GM12878 (cell line): ENCODE results near the gene WDR64. TPM values are rescaled to one million over a fixed set of nuclear protein-coding genes. Genes with fewer than 3 reads are reported as not detected.

Experiments
- ATAC-seq: fragments of 200-7000 bp; cut with Tn5 transposase; 3 replicates; pipeline ENCODE4 v1.9.1; 2020; ENCODE audit warnings: mild to moderate bottlenecking, moderate library complexity
- BruUV-seq: library from RNA; stranded (reverse); fragments of 400-500 nt; replicated peaks from 2 replicates; lab custom pipeline; 2021; lab: Mats Ljungman, UMichigan
- CTCF ChIA-PET: fragments of 300-600 bp; sonication (Branson Sonifier 250); formaldehyde crosslinking; extraction: SDS; loops from one replicate; lab custom pipeline; 2021; ENCODE audit warnings: inconsistent platforms; lab: Yijun Ruan, JAX
- POLR2A ChIA-PET: fragments of 350-600 bp; formaldehyde crosslinking; extraction: SDS; loops from one replicate; lab custom pipeline; 2021; ENCODE audit warnings: inconsistent platforms; lab: Charles Lee
- RAD21 ChIA-PET: fragments of 300-600 bp; sonication (Branson Sonifier 250); formaldehyde crosslinking; loops from one replicate; lab custom pipeline; 2023; ENCODE audit warnings: antibody characterized with exemption; ENCODE audit not compliant: unreplicated experiment; lab: Charles Lee
- SMC1A ChIA-PET: fragments of 300-600 bp; sonication (Branson Sonifier 250); formaldehyde crosslinking; loops from one replicate; lab custom pipeline; 2023; ENCODE audit not compliant: unreplicated experiment, uncharacterized antibody; lab: Charles Lee
- DNase-seq: peaks from one replicate; pipeline ENCODE4 v3.0.0-alpha.2; 2011; ENCODE audit warnings: low read depth, low spot score
- FAIRE-seq: peaks from 3 replicates; lab custom pipeline; 2011; peaks lifted over from hg19 to GRCh38; lab: Jason Lieb, UNC
- H2AFZ ChIP-seq: 2 replicates; pipeline ENCODE4 v1.6.0; 2011; ENCODE audit warnings: low read depth, low read length, control low read depth; ENCODE audit not compliant: control insufficient read depth
- H3K27ac ChIP-seq: 2 replicates; pipeline ENCODE4 v1.5.1; 2011; ENCODE audit warnings: control low read depth; ENCODE audit not compliant: control insufficient read depth, insufficient read depth
- H3K27me3 ChIP-seq, 2 experiments: replicated peaks in 1 of 2; 2 replicates each; pipeline versions ENCODE4 v1.6.0 to v1.6.1; 2011; ENCODE audit warnings: low read length in 1 of 2; ENCODE audit not compliant: control insufficient read depth in 2 of 2, insufficient read depth in 2 of 2
- H3K36me3 ChIP-seq, 2 experiments: 2 replicates each; pipeline ENCODE4 v1.5.1; 2011; ENCODE audit warnings: low read length in 1 of 2; ENCODE audit not compliant: control insufficient read depth in 2 of 2, insufficient read depth in 2 of 2
- H3K4me1 ChIP-seq: 2 replicates; pipeline ENCODE4 v1.6.1; 2011; ENCODE audit warnings: mild to moderate bottlenecking, low read length, moderate library complexity, mixed read lengths; ENCODE audit not compliant: control insufficient read depth, insufficient read depth
- H3K4me2 ChIP-seq: 2 replicates; pipeline ENCODE4 v1.6.0; 2011; ENCODE audit warnings: control low read depth; ENCODE audit not compliant: control insufficient read depth, insufficient read depth
- H3K4me3 ChIP-seq: fragments of 200-600 bp; sonication (generic); 2 replicates; pipeline ENCODE4 v1.5.1; 2016
- H3K79me2 ChIP-seq: 2 replicates; pipeline ENCODE4 v1.6.0; 2011; ENCODE audit warnings: low read length; ENCODE audit not compliant: control insufficient read depth, insufficient read depth
- H3K9ac ChIP-seq: 2 replicates; pipeline ENCODE4 v1.8.0; 2011; ENCODE audit warnings: low read length, control low read depth, mixed read lengths; ENCODE audit not compliant: control insufficient read depth, insufficient read depth
- H3K9me3 ChIP-seq: replicated peaks from 3 replicates; pipeline ENCODE4 v1.5.1; 2011; ENCODE audit warnings: mild to moderate bottlenecking, low read length; ENCODE audit not compliant: control insufficient read depth, insufficient read depth
- H4K20me1 ChIP-seq: 2 replicates; pipeline ENCODE4 v1.6.0; 2011; ENCODE audit not compliant: control insufficient read depth, insufficient read depth
- BACH1 ChIP-seq: fragments of 450-650 bp; IDR thresholded peaks from 2 replicates; pipeline ENCODE4 v1.6.1; 2017; ENCODE audit warnings: mild to moderate bottlenecking, borderline replicate concordance
- CBX5 ChIP-seq: sonication (generic); IDR thresholded peaks from 2 replicates; pipeline ENCODE4 v1.6.1; 2016; ENCODE audit warnings: low read depth, moderate library complexity, mild to moderate bottlenecking, inconsistent platforms
- CHD1 ChIP-seq: IDR thresholded peaks from 2 replicates; pipeline ENCODE4 v1.6.1; 2012; ENCODE audit warnings: low read depth, low read length, improper control_type of control experiment
- GATAD2B ChIP-seq: fragments of 450-650 bp; conservative IDR thresholded peaks from 2 replicates; pipeline ENCODE4 v1.6.1; 2017; ENCODE audit warnings: low read depth, mild to moderate bottlenecking, moderate library complexity
- LARP7 ChIP-seq: fragments of 450-650 bp; IDR thresholded peaks from 2 replicates; pipeline ENCODE4 v1.6.1; 2017; ENCODE audit warnings: mild to moderate bottlenecking
- MEF2B ChIP-seq: fragments of 450-650 bp; IDR thresholded peaks from 2 replicates; pipeline ENCODE4 v1.6.1; 2018; ENCODE audit warnings: mild to moderate bottlenecking, moderate library complexity; ENCODE audit not compliant: partially characterized antibody, poor library complexity, severe bottlenecking
- RCOR1 ChIP-seq: conservative IDR thresholded peaks from 2 replicates; pipeline ENCODE4 v1.6.1; 2012; ENCODE audit warnings: low read depth, low read length, improper control_type of control experiment
- SMAD5 ChIP-seq: IDR thresholded peaks from 2 replicates; pipeline ENCODE4 v1.6.1; 2016; ENCODE audit warnings: antibody characterized with exemption, low read depth
- TCF7 ChIP-seq: IDR thresholded peaks from 2 replicates; pipeline ENCODE4 v1.6.1; 2014; ENCODE audit warnings: antibody characterized with exemption, borderline replicate concordance
- WGBS: methylation state at CpG from one replicate; pipeline ENCODE4 v1.1.6; 2016; ENCODE audit warnings: low lambda C conversion rate; ENCODE audit not compliant: insufficient replicate concordance, insufficient coverage; ENCODE audit errors: missing lambda C conversion rate; 5-methylcytosine and 5-hydroxymethylcytosine counted together
- in situ Hi-C: fragments of 300-500 bp; cut with MboI; formaldehyde crosslinking; loops from 9 replicates; pipeline ENCODE4 v1.14.3; 2018; ENCODE audit warnings: mixed read lengths
- intact Hi-C: fragments of 100-400 bp; cut with micrococcal nuclease; formaldehyde crosslinking; loops from one replicate; pipeline ENCODE4 v1.14.2; 2022; ENCODE audit not compliant: unreplicated experiment
- polyA plus RNA-seq, 11 experiments: library from polyadenylated mRNA; depleted of rRNA in 4 of 11; unstranded in 6 of 11; stranded (reverse) in 5 of 11; fragments of >200 nt; fragmentation: Nextera tagmentation in 4 of 11; fragmentation: Illumina TruSeq in 1 of 11; extraction: Ambion mirVana in 4 of 11; extraction: Trizol in 1 of 11; gene quantifications; 1 replicate in 1 of 11; 2 replicates in 10 of 11; pipeline versions ENCODE4 v1.2.1 to v1.2.3, GENCODE V29; 2011 to 2016; ENCODE audit warnings: inconsistent platforms in 2 of 11, missing spikeins in 2 of 11, low read depth in 1 of 11
- total RNA-seq, 4 experiments: library from RNA; depleted of rRNA in 3 of 4; stranded (reverse); fragments of >200 nt in 3 of 4; fragmentation: Illumina TruSeq in 1 of 4; extraction: Trizol in 1 of 4; gene quantifications; 2 replicates each; pipeline versions ENCODE4 v1.2.1 to v1.2.3, GENCODE V29; 2013 to 2021
- TF ChIP-seq, protein P1 (sequence below): fragments of 450-650 bp; IDR thresholded peaks from 2 replicates; pipeline ENCODE4 v1.6.1; 2014; ENCODE audit warnings: mild to moderate bottlenecking
- TF ChIP-seq, protein P2 (sequence below): IDR thresholded peaks from 2 replicates; pipeline ENCODE4 v1.6.1; 2011; ENCODE audit warnings: borderline replicate concordance, low read depth, mild to moderate bottlenecking, moderate library complexity, low read length; ENCODE audit not compliant: insufficient read depth, poor library complexity, severe bottlenecking
- TF ChIP-seq, protein P3 (sequence below): fragments of 450-650 bp; IDR thresholded peaks from 2 replicates; pipeline ENCODE4 v1.6.1; 2018; ENCODE audit warnings: borderline replicate concordance, mild to moderate bottlenecking; ENCODE audit not compliant: partially characterized antibody

The WDR64 gene
- total and polyA plus RNA-seq, 10 of the 15 experiments (the other 5 are each of a cell fraction or from before 2014, with no cell fraction given): 0.01 TPM; not detected in 9

DNA sequence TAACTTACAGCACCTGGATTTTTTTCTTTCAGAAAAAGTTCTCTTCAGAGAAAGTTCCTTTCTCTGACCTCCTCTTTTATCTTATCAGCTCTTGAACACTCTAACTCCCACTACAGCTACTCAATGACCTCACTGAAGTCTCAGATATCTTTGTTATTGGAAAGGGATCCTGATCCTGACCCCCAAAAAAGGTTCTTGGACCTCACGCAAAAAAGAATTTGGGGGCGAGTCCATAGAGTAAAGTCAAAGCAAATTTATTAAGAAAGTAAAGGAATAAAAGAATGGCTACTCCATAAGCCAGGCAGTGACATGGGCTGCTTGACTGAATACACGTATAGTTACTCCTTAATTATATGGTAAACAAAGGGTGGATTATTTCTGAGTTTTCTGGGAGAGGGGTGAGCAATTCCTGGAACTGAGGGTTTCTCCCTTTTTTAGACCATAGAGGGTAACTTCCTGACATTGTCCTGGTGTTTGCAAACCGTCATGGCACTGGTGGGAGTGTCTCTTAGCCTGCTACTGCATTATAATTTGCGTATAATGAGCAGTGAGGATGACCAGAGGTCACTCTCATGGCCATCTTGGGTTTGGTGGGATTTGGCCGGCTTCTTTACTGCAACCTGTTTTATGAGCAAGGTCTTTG, 44.2 kb downstream of the WDR64 start (continued):
- TF ChIP-seq, protein P1, sequence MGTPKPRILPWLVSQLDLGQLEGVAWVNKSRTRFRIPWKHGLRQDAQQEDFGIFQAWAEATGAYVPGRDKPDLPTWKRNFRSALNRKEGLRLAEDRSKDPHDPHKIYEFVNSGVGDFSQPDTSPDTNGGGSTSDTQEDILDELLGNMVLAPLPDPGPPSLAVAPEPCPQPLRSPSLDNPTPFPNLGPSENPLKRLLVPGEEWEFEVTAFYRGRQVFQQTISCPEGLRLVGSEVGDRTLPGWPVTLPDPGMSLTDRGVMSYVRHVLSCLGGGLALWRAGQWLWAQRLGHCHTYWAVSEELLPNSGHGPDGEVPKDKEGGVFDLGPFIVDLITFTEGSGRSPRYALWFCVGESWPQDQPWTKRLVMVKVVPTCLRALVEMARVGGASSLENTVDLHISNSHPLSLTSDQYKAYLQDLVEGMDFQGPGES: no peak

DNA sequence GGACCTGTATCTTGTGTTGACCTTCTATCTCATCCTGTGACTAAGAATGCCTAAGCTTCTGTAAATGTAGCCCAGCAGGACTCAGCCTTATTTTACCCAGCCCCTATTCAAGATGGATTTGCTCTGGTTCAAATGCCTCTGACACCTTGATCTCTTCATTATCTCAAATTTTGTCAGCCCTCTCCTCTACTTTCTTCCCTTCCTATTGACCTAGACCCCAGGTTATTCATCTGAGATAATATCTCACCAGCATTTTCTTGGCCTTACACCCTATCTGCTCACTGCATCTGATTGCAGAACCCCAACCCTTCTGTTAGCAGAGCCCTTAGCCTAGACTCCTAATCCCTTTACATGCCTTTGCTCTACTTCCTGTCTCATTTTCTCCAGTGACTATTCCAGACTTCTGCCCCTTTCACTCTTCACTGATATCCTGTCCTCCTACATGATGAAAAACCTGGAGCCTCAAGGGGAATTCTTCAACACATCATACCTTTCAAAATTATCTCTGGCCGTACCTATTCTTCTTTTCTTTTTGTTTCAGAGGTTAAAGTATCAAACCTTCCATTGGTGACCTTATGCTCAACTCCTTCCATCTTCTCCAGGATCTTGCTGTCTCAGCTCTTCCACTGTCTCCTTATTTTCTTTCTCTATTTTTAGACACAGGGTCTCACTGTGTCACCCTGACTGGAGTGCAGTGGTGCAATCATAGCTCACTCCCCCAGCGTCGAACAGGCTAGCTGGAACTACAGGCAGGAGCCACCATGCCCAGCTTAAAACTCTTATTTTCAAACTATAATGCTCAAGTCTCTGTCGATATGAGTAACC, 44.9 kb downstream of the WDR64 start:
- ChIA-PET POLR2A (no interaction called here), RAD21 (no interaction called here), CTCF (interaction anchor here (0.5 kb wide), 1 partner anchor 13 kb away, joined by 3 read pairs; no protein-coding TSS in a partner anchor), SMC1A (no interaction called here)
- no peak overlapping the region for H3K4me3 ChIP-seq
- no peak overlapping the region for H3K27ac ChIP-seq
- DNase-seq (no peak), FAIRE-seq (no peak), ATAC-seq (no peak)
- no peaks in the 10 kb centered on the region for H3K36me3 ChIP-seq
- no peak overlapping the region for H3K4me2 ChIP-seq
- H3K79me2 ChIP-seq: no peaks in the 10 kb centered on the region
- no peaks in the 10 kb centered on the region for H3K9me3 ChIP-seq
- BruUV-seq: no TSS peak
- in situ Hi-C loops (no loop called here), intact Hi-C loops (no loop called here)
- H3K27me3 ChIP-seq: no peaks in the 10 kb centered on the region
- no peaks in the 10 kb centered on the region for H3K4me1 ChIP-seq
- H2AFZ ChIP-seq: no peak overlapping the region
- H3K9ac ChIP-seq: no peak overlapping the region
- no peaks in the 10 kb centered on the region for H4K20me1 ChIP-seq
- WGBS: 46% methylated on average over 4 of the region's 4 CpGs
- TF ChIP-seq SMAD5: no peak
- TF ChIP-seq BACH1: no peak
- no peak for TF ChIP-seq CBX5
- TF ChIP-seq TCF7: no peak
- no peak for TF ChIP-seq GATAD2B
- no peak for TF ChIP-seq CHD1
- no peak for TF ChIP-seq MEF2B
- no peak for TF ChIP-seq RCOR1
- TF ChIP-seq, protein P2, sequence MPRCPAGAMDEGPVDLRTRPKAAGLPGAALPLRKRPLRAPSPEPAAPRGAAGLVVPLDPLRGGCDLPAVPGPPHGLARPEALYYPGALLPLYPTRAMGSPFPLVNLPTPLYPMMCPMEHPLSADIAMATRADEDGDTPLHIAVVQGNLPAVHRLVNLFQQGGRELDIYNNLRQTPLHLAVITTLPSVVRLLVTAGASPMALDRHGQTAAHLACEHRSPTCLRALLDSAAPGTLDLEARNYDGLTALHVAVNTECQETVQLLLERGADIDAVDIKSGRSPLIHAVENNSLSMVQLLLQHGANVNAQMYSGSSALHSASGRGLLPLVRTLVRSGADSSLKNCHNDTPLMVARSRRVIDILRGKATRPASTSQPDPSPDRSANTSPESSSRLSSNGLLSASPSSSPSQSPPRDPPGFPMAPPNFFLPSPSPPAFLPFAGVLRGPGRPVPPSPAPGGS: no peak
- TF ChIP-seq, protein P3, sequence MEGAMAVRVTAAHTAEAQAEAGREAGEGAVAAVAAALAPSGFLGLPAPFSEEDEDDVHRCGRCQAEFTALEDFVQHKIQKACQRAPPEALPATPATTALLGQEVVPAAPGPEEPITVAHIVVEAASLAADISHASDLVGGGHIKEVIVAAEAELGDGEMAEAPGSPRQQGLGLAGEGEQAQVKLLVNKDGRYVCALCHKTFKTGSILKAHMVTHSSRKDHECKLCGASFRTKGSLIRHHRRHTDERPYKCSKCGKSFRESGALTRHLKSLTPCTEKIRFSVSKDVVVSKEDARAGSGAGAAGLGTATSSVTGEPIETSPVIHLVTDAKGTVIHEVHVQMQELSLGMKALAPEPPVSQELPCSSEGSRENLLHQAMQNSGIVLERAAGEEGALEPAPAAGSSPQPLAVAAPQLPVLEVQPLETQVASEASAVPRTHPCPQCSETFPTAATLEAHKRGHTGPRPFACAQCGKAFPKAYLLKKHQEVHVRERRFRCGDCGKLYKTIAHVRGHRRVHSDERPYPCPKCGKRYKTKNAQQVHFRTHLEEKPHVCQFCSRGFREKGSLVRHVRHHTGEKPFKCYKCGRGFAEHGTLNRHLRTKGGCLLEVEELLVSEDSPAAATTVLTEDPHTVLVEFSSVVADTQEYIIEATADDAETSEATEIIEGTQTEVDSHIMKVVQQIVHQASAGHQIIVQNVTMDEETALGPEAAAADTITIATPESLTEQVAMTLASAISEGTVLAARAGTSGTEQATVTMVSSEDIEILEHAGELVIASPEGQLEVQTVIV: no peak
- no peak for TF ChIP-seq LARP7
